HG03439 (cell line): ENCODE results near the gene SLCO2A1.

Experiments used
- ATAC-seq: cut with Tn5 transposase; IDR thresholded peaks from one replicate; pipeline ENCODE4 v1.9.1; 2021; ENCODE audit warnings: mild to moderate bottlenecking, moderate library complexity; ENCODE audit not compliant: unreplicated experiment

SLCO2A1 gene

DNA sequence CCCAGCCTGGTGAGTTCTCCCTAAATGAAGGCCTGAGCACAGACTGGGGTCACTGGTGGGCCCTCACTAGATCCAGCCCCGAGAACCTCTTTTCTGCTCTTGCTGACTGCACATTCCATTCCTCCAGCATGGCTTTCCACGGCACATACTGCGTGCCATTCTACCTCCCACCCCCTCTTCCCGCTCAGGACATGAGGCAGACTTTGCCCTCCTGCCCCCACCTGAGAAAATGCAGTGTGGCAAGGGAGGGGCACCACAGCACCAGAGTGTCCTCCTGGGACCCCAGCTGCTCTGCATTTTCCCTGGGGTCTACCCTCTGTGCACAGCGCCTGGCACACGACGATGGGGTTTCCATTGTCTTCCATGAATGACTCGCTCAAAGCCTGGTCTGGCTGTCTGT, 6.1 kb upstream of the SLCO2A1 start:
- ATAC-seq, result no peak

DNA sequence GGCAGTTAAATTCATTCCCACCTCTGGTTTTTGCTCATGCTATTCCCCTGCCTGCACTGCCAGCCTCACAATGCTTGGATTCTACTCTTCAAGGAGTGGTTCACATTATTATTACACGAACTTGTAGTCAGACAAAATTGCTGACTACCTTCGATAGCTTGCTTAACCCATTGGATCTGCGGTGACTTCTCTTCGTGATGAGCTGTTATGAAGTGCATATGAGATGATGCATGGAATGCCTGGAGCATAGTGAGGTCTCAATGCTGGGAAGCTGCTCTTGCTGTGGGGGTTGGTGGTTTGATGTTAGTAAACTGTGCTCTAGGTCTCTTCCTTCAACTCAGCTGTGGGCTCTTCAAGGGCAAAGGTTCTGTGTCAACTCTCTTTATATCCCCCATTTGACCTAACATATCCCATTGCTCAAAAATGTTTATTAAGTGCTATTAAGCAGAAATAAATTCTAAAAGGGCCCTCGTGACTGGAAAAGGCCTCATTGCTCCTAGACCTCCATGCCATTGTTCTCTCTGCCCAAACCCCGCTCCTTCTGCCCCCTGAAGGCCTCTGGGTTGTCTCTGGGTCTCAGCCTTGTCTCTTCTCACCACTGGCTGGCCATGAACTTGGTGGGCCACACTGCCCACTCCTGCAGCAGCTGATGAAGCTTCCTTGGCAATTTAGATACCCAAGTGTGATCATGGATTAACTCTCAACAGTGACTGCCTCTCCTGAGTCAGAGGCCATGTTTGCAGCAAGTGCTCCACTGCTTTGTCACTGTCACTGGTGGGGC, 4.5 kb upstream of the SLCO2A1 start:
- no peak for ATAC-seq

DNA sequence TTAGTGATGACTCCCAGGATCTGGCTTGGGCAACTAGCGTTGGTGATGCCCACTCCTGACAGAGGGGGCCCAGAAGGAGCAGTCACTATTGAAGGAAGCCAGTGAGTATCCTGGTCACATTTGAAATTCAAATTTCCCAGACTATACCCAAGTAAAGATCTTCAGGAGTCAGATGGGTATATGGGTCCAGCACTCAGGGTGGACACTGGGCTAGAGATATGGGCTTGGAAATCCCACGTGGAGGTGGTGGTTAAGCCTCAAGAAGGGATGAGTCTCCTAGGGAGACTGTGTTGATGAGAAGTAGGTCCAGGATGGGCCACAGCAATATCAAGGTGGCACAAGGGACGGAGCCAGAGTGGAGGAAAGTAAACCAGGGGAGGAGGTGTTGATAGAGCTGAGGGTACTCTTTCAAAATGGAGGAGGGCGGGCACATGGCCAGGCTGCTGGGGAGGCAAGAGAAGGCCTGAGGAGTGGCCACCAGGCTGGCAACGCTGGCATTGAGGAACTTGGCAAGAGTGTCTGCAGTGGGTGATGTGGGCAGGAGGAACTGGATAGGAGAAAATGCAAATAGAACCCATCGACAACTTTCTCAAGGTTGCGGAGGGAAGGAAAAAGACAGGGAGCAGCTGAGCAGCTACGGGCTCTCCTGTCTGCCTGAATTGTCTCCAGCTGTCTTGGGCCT, 3.7 kb upstream of the SLCO2A1 start:
- no peak for ATAC-seq

DNA sequence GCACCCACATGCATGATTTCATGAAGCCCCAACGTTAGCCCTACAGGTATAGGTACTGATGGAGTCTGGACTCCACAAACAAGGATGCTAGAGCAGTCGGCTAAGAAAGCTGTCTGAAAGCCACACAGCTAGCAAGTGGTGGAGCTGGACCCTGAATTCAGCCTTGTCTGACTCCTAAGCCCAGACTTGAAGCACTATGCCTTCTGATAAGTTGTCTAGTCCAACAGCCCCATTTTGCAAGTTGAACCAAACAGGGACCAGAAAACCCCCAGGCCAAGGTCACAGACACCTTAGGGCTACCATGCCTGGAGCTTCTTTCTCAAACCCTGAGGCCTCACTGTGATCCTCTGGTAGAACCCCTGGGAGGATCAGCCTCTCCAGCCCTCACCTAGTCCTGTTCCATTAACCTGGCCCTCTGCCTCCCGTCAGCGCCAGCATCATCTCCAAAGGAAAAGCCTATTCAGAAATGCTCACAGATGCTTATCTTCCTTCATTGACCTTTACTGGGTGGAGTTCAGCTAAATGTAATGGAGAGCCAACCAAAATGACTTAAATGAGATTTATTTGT, 1.7 kb upstream of the SLCO2A1 start:
- no peak for ATAC-seq

DNA sequence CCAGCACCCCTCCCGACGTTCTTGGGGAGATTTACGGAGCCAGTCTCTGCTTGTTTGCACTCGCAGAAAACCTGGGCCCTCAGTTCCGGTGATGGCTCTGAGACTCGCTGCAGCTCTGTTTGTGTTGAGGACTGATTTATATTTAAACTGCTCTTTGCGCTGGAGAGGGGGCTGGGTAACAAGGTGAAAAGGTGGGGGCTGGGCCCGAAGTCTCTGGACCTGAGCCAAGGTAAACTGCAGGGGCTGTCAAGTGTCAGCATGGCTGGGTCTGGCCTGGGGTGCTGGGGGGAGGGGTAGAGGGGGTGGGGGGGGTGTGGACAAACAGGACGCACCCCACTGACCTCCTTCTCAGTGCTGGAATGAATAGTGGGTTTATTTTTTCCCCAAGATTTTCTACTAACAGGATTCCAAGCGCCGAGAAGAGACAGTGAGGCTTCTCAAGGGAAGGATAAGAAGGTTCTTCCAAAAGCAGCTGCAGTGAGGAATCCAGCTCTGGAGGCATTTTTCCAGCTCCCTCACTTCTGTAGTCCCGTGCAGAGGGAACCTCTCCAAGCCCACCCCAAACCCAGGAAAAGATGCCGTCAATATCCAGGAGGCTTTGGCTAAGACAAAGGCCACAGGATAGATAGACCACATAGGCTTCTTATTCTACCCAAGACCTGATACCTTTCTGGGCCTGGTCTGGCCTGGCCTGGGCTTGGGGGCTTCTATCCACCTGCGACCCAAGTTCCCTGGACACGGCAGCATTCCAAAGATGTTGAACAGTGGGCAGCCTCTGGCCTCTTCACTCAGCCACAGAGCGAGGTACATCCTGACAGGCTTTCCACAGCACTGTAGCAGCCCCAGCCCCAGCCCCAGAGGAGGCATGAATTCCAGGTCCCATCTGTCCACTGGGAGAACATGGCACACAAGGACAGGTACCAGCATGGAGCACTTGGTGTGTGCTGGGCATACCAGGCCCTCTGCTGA, 938 bp upstream of the SLCO2A1 start:
- no peak for ATAC-seq

DNA sequence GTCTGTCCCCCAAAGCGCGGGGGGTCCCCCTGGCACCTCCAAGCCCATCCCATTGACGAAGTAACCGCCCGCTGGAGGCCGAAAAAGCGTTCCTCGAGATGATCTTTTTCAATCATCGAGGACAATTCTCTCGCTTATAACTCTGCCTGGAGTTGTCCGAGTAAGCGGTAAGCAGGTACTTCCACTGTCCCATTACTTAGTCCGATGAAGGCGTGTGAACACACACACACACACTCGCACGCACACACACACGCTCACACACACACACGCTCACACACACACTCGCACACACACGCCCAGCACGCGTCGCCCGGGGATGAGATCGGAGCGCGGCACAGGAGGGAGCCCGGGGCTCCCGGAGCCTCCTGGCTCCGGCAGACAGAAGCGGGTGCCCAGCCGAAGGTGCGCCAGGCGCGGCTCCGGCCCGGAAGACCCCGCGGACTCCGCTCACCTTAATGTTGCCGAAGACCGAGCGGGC, 430 bp downstream of the SLCO2A1 start:
- ATAC-seq, result no peak

DNA sequence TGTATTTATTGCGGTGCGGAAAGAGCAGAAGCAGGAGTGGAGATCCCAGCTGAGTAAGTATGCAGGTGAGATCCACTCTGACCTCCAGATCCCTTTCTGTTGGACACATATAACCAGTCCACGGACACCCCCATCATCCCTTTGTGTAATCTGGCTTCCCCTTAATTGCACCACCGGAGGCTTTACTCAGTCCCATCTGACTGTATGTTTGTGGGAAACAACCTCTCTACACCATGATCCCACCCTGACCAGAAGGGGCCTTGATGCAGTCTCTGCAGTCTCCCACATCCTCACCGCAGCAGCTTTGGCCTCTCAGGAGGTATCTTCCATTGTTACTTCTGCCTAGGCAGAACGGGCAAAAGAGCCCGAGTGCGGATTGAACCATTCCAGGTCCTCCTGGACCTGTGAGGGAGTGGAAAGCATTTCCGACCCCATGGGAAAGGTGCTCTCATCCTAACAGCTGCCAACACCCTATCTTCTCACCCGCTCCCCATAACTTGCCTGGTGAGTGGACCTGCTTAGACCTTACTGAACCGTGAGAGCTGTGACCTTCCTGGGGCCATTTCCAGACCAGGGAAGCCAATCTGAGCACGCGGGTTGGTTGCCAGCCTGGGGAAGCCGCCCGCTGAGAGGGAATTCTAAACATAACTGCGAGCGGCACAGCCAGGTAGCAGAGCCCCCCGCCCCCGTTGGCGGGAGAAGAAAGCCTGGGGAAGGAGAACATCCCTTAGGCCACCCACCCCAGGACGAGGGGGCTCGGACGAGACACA, 1.1 kb downstream of the SLCO2A1 start:
- ATAC-seq, result no peak

DNA sequence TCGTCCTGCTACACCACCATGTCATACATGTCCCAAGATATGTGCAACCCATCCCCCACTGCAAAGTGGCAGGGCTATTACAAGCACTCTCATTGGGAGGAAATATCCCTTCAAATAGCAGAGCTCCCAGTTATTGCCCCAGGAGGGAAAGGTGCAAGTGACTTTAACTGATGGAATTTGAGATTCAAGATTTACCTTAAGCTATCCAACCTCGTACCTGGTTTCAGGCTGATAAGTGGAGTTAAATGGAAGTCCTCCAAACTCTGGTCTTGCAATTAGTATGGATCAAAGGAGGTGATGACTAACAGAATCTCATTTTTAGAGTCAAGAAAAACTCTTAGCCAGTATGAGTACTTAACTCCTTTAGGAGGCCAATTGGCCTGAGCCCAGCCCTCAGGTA, 2.1 kb downstream of the SLCO2A1 start:
- ATAC-seq, result no peak

DNA sequence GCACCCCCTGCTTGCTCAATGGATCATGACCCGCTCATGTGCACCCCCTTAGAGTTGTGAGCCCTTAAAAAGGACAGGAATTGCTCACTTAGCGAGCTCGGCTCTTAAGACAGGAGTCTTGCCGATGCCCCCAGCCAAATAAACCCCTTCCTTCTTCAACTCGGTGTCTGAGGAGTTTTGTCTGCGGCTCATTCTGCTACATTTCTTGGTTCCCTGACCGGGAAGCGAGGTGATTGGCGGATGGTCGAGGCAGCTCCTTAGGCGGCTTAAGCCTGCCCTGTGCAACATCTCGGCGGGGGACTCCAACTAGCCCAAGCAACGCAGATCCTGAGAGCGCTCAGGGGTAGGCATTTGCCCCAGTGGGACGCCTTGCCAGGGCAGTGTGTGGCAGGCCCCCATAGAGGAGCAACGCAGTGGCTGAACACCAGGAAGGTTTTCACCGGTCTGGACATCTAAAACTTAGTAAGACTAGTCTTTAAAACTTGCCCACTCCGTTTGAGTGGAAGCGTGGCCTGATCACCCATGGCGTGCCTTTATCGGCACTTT, 9.5 kb downstream of the SLCO2A1 start:
- no peak for ATAC-seq

DNA sequence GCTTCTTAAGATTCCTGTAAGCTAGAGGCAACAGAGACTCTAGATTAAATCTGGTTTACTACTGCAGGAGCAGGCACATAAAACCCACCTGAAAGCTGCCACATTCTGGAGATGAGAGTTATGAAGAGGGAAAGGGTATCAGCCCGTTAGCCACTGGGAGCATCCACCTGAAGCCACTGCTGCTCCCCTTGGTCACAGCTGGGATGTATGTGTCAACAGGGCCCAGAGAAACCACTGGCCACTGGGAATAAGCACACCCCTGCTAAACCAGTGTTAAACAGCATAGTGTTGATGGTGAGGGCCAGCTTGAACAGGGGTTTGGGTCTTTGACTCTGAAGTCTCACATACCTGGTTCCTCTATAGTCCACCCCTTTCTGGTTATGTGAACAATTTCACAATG, 10.9 kb downstream of the SLCO2A1 start:
- no peak for ATAC-seq

DNA sequence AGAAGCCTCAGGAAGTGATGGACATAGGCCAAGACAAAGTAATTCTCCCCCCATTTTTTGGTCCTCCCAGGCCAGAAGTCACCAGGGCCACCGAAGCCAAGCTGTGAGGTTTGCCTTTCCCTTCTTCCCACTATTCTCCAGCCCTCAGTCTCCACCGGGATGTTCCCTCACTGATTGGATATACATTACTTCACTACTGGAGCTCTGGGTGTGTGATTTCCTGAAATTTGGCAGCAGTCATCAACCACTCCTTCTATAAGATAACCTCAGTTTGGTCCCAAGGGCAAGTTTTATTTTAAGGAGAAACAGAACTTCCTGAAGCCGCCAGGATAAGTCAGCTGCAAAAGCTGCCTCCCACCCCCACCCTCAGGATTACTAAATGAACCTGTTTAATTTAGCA, 11.3 kb downstream of the SLCO2A1 start:
- no peak for ATAC-seq

DNA sequence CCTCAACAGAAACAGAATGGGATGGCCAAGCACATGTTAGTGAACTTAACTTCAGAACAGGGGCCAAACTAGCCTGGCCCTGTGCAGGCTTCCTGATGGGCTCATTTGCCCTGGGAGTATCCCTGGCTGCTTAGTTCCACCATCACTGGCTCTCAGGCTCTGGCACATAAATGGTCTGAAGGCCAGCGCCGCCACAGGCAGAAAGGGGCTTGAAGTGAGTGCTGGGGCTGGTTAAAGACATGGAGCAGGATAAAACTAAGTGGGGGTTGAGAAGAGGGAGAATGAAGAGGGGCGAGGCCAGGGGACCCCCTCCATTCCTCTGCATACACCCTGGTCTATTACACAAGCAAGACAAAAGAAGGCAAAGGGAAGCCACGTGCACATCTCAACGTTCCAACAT, 12.2 kb downstream of the SLCO2A1 start:
- ATAC-seq, result no peak

DNA sequence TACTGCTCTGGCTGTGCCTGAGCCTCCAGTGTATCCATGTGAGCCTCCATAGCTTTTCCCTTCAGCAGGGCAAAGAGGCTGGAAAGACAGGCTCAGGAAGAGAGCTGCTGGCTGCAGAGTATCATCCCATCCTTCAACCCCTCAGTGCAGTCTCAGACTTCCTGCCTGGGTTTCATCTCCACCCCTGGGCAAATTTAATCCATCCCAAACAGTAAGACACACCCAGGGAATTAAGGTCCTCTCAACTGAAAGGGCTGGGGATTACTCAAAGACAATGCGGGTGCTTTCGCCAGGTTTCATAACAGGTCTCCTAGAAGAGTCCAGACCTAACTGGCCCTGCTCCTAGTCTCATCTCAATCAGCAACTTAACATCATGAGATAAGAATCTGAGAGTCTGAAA, 15.5 kb downstream of the SLCO2A1 start:
- ATAC-seq, result no peak

DNA sequence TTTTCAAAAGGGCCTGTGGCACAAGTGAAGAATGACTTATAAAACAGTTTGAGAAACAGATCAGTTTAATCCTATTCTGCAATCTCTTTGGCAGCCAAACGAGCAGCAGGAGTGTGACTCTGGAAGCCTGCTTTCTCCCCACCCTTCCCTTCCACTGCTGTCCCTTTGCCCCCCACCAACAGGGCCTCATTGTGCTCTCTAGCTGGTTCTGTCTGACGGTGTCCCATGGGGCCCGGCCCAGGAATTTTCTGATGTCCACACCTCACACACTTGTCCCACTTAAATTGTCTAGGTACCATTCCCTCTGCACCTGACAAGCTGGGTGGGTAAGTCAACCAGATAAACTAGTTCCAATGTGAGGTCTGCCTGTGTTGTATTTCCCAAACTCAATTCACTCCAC, 16.4 kb downstream of the SLCO2A1 start:
- no peak for ATAC-seq

DNA sequence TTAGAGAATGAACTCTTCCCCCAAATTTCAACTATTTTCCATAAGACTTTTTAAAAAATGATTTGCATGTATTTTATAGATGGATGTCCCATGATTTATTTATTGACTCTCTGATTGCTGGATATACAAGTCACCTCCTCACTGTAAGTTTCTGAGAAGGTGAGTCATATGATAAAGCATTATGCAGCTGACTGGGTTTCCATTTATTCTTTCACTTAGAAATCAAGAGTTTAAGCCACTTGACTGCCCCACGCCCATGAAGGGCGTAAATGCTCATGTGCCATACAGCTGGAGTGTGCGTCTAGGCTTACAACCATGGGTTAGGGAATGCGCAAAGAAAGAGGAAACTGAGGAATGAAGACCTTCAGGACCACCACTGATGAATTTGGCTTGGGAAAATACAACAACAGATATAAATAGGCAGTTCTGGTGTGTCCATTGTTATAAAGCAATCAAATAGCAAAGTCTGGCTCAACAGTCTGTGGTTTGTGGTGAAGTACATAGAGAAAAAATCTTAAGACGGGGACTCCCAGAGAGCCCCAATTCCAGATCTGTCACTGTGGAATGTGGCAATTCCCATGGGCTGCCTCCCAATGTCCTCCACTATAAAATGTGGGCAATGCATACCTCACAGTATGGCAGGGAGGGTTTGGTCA, 20.3 kb downstream of the SLCO2A1 start:
- no peak for ATAC-seq

DNA sequence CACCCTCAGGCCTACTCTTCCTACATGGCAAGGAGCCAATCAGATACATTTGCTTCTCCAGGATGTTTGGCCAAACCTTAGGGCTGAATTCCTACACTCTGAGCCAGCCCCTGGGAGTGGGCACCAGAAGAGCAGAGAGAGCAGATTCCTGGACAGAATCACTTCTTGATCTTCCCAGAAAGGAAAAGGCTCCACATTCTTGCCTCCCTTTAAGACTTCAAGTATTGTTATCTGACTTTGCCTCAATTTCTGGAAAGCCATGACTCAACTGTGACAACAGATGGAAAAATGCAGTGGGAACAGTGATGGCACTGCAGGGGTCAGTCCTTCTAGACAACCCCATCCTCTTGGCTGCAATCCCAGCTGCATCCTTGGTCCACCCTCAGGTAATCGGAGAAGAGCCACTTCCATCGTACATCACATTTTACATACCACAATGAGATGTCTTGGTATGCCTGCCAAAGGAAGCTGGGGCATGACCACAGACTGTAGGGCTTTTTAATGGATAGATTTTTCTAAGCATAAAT, 21.0 kb downstream of the SLCO2A1 start:
- no peak for ATAC-seq

DNA sequence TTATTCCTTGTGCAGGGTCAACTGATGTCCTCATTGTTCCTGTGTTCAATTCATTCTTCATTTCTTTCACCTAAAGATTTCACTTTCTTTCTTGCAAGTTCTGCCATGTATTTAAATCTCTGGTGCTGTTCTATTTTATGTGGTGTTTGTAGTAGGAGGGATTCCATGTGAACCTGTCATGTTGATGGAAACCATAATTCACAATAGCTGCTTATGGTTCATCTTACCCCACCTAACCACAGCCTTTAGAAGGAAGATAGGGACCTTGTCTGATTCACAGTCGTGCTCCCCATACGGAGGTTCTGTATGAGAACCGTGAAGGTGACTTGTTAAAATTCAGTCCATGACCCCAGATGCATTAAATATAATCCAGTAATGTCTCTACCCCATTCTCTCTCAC, 21.9 kb downstream of the SLCO2A1 start:
- ATAC-seq, result no peak

DNA sequence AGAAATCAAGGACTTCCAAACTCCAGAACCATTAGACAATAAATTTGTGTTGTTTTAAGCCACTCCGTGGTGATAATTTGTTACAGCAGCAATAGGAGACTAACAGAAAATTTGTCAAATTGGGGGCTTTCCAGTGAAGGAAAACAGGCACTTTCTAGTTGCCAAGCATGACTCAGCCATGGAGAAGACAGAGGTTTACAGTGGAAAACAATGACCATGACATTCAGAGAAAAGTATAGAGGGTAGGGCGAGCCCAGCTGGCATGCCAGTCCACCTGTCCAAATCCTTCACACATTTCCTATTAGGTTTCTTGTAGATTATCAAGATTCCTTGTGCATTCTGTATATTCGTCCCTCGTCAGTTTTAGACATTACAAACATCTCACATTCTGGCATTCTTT, 24.9 kb downstream of the SLCO2A1 start:
- ATAC-seq, result no peak

DNA sequence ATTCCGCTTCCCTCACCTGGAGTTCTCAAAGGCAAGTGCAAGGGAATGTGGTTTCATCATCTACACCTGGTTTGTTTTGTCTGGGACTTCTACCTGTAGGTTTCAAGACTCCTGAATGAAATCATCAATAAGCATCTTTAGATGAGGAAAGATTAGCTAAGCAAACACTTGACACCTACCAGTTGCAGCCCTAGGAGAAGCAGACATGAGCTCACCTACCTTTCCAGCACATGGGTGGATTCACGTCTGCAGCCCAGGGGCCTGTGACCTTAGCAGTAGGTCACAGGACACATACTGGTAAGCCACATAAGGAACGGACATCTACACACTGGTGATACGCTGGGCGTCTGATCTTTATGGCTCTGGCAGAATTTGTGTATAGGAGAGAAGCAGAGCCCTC, 26.7 kb downstream of the SLCO2A1 start:
- no peak for ATAC-seq
